KMS-11 (cell line): ENCODE results near the gene PPP1R2.

ENCODE experiments used
- H2AFZ ChIP-seq: fragments of 200-600 bp; sonication (generic); 2 replicates; pipeline ENCODE4 v1.6.1; 2016; ENCODE audit warnings: antibody characterized with exemption, mixed run types, low read depth
- H3K27ac ChIP-seq: fragments of 200-600 bp; sonication (generic); 2 replicates; pipeline ENCODE4 v1.6.1; 2016; ENCODE audit warnings: mild to moderate bottlenecking, mixed run types
- H3K27me3 ChIP-seq: fragments of 200-600 bp; sonication (generic); 2 replicates; pipeline ENCODE4 v1.6.1; 2017; ENCODE audit warnings: mild to moderate bottlenecking, low read depth, mixed run types, moderate library complexity; ENCODE audit not compliant: insufficient read depth
- H3K36me3 ChIP-seq: fragments of 200-600 bp; sonication (generic); 2 replicates; pipeline ENCODE4 v1.6.1; 2017; ENCODE audit warnings: mild to moderate bottlenecking, mixed run types; ENCODE audit not compliant: insufficient read depth
- H3K4me1 ChIP-seq: fragments of 200-600 bp; sonication (generic); 2 replicates; pipeline ENCODE4 v1.6.1; 2016; ENCODE audit warnings: mild to moderate bottlenecking, low read depth, mixed run types; ENCODE audit not compliant: poor library complexity, severe bottlenecking
- H3K4me2 ChIP-seq: fragments of 200-600 bp; sonication (generic); 2 replicates; pipeline ENCODE4 v1.7.0; 2016; ENCODE audit warnings: mild to moderate bottlenecking, mixed run types
- H3K4me3 ChIP-seq: fragments of 200-600 bp; sonication (generic); IDR thresholded peaks from 2 replicates; pipeline ENCODE4 v1.6.1; 2017; ENCODE audit warnings: low read depth, low read length, mixed read lengths; ENCODE audit not compliant: insufficient read depth
- H3K79me2 ChIP-seq: fragments of 200-600 bp; sonication (generic); 2 replicates; pipeline ENCODE4 v1.6.1; 2016; ENCODE audit warnings: low read depth, mixed run types; ENCODE audit not compliant: insufficient read depth
- H3K9ac ChIP-seq: fragments of 200-600 bp; sonication (generic); 2 replicates; pipeline ENCODE4 v1.6.1; 2016; ENCODE audit warnings: mild to moderate bottlenecking, mixed run types
- H4K20me1 ChIP-seq: fragments of 200-600 bp; sonication (generic); 2 replicates; pipeline ENCODE4 v1.6.1; 2016; ENCODE audit warnings: mild to moderate bottlenecking, mixed run types; ENCODE audit not compliant: insufficient read depth
- TF ChIP-seq, protein P1 (sequence below): fragments of 200-600 bp; sonication (generic); conservative IDR thresholded peaks from 2 replicates; pipeline ENCODE4 v1.6.1; 2017; ENCODE audit warnings: low read depth, mild to moderate bottlenecking, antibody characterized with exemption, low read length, moderate library complexity, mixed read lengths

PPP1R2 gene

DNA sequence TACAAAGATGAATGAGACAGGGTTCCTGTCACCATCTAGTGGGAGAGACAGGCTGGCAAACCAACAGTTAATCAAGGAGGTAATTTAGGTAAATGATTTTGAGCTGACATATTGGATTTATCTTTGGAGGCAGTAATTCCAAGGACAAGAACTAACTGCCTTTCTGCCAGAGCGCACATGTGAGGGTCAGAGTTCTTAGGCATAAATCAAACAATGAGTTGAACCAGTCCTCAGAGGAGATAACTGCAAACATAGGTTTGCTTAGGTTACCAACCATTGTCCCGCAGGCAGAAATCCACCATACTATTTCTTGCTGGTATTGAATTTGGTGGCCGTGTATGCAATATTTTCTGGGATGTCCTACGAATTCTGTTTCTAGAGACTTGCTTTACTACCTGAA lies 14.2 kb upstream of the PPP1R2 start:
- Histone ChIP-seq H3K79me2 (no peaks in the 10 kb centered on the region), H3K4me1 (peaks cover 11% of the 10 kb centered on the region), H3K27ac (no peak overlapping the region), H2AFZ (no peak overlapping the region), H3K4me2 (no peak overlapping the region), H3K9ac (no peak overlapping the region), H4K20me1 (no peaks in the 10 kb centered on the region), H3K4me3 (no peak overlapping the region), H3K27me3 (no peaks in the 10 kb centered on the region), H3K36me3 (no peaks in the 10 kb centered on the region)
- TF ChIP-seq, protein P1, sequence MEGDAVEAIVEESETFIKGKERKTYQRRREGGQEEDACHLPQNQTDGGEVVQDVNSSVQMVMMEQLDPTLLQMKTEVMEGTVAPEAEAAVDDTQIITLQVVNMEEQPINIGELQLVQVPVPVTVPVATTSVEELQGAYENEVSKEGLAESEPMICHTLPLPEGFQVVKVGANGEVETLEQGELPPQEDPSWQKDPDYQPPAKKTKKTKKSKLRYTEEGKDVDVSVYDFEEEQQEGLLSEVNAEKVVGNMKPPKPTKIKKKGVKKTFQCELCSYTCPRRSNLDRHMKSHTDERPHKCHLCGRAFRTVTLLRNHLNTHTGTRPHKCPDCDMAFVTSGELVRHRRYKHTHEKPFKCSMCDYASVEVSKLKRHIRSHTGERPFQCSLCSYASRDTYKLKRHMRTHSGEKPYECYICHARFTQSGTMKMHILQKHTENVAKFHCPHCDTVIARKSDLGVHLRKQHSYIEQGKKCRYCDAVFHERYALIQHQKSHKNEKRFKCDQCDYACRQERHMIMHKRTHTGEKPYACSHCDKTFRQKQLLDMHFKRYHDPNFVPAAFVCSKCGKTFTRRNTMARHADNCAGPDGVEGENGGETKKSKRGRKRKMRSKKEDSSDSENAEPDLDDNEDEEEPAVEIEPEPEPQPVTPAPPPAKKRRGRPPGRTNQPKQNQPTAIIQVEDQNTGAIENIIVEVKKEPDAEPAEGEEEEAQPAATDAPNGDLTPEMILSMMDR = no peak

DNA sequence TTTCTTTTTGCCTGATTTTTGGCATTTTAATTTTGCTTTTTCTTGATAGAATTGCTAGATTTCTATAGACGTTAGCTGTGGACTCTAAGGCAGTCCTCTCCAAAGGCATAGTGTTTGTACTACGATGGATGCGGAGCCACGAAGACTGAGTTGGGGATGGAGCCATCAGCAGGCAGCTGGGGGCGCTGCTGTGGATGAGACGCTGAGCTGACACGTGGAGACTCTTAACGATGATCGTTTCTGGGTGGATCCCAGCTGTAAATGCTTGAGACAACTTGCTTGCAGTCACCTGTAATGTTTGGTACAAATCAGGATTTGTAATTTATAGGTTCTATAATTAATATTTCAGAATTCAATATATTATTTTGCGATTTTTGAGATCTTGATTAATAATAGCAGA lies 13.3 kb upstream of the PPP1R2 start:
- H2AFZ ChIP-seq = no peak overlapping the region
- H3K4me2 ChIP-seq = no peak overlapping the region
- H3K27me3 ChIP-seq = no peaks in the 10 kb centered on the region
- no peak overlapping the region for H3K4me3 ChIP-seq
- no peak overlapping the region for H3K27ac ChIP-seq
- no peaks in the 10 kb centered on the region for H3K79me2 ChIP-seq
- TF ChIP-seq, protein P1 = no peak
- H3K4me1 ChIP-seq = peaks cover 20% of the 10 kb centered on the region
- H3K36me3 ChIP-seq = no peaks in the 10 kb centered on the region
- H3K9ac ChIP-seq = no peak overlapping the region
- no peaks in the 10 kb centered on the region for H4K20me1 ChIP-seq

DNA sequence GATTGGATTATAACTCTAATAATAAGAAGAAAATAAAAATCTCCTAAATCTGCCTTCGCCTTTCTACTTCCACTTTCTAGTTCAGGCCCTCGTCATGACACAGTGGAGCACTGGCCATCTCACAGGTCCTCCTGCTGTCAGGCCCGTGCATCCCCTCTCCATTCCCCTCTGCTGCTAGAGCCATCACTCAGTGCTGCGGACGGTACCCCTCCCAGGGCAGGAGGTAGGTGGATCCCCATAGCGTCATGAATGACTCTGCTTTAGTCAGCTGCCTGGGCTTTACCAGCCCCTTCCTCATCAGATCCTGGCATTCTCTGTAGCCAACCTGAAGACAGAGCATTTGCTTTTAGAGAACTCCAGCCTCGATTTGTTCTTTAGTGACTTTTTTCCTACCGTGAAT lies 12.0 kb upstream of the PPP1R2 start:
- Histone ChIP-seq H3K4me2 (no peak overlapping the region), H3K4me1 (peaks cover 33% of the 10 kb centered on the region), H3K9ac (no peak overlapping the region), H3K79me2 (no peaks in the 10 kb centered on the region), H3K36me3 (no peaks in the 10 kb centered on the region), H4K20me1 (no peaks in the 10 kb centered on the region), H3K4me3 (no peak overlapping the region), H3K27ac (no peak overlapping the region), H2AFZ (no peak overlapping the region), H3K27me3 (no peaks in the 10 kb centered on the region)
- TF ChIP-seq, protein P1 = no peak

DNA sequence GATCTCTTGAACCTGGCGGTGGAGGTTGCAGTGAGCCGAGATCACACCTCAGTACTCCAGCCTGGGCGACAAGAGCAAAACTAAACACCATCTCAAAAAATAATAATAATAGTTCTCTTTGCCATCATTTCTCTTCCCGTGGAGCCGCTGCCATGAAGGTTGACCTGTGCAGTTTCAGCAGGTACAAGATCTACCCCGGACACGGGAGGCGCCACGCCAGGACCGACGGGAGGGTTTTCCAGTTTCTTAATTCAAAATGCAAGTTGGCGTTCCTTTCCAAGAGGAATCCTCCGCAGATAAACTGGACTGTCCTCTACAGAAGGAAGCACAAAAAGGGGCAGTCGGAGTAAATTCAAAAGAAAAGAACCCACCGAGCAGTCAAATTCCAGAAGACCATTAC lies 11.3 kb upstream of the PPP1R2 start:
- Histone ChIP-seq H3K79me2 (no peaks in the 10 kb centered on the region), H3K36me3 (no peaks in the 10 kb centered on the region), H3K4me1 (peaks cover 39% of the 10 kb centered on the region), H3K27ac (no peak overlapping the region), H3K4me3 (no peak overlapping the region), H4K20me1 (no peaks in the 10 kb centered on the region), H2AFZ (no peak overlapping the region), H3K9ac (no peak overlapping the region), H3K27me3 (no peaks in the 10 kb centered on the region), H3K4me2 (no peak overlapping the region)
- TF ChIP-seq, protein P1 = no peak
